Stimulated activated CD8-positive, alpha-beta memory T cell treated with anti-CD3 and anti-CD28 coated beads, Interleukin-4, amount 100 ng/mL, for 48 hours (primary cell): ENCODE data around the gene CPNE8.

Experiments
- DNase-seq: peaks from one replicate; pipeline ENCODE4 v3.0.0-alpha.2; 2020

Gene CPNE8

GRCh38 chr12:38610808-38611350 is 294.5 kb downstream of the CPNE8 start:
- DNase-seq, result no peak

GRCh38 chr12:38607295-38607694 is 298.1 kb downstream of the CPNE8 start:
- no peak for DNase-seq
